ENCODE results near the gene CENPVL1.

Gene CENPVL1

DNA sequence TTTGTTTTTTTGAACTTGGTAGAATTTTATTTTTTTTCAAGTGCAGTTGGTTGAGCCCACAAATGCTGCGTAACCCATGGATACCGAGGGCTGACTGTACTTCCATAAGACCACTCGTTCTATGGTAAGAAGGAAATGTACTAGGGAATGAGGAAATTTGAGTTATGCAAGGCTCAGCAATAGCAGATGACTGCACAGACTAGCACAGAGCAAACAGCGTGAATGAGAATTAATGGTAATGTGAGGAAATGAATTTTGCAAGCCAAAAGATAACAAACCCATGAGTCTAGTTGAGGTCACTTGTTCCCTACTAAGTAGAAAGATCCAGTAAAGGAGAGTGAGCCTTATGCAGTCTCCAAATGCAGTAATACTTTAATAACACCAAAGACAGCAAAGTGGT, 50.3 kb downstream of the CENPVL1 start:
- ChIA-PET CTCF (no interaction called here), POLR2A (no interaction called here)
- DNase-seq (ENCODE audit: extremely low spot score), result no peak
- no peak for TF ChIP-seq FOXM1 (IDR thresholded peaks at IDR 0.05; ENCODE audit: borderline replicate concordance)
- no peak for TF ChIP-seq CTBP1 (IDR thresholded peaks at IDR 0.05; ENCODE audit: borderline replicate concordance)
- no peak for TF ChIP-seq ZNF384 (IDR thresholded peaks at IDR 0.05)
- TF ChIP-seq ARNT (IDR thresholded peaks at IDR 0.05), result no peak
- TF ChIP-seq LEF1 (IDR thresholded peaks at IDR 0.05; ENCODE audit: borderline replicate concordance), result no peak
- TF ChIP-seq L3MBTL2 (conservative IDR thresholded peaks at IDR 0.05), result no peak

Data from HEK293T (cell line).